Activated T-helper 1 cell treated with anti-CD3 and anti-CD28 coated beads, Interleukin-2, amount 50 U/mL, for 16 hours (primary cell): ENCODE data around the gene BICC1.
"Not testable (repeated sequence)": the region's sequence is repeated elsewhere in the genome, so short reads cannot be mapped to it uniquely, and the experiment has no call there.

Experiments used
- DNase-seq, 2 donors: peaks; one replicate each; pipeline ENCODE4 v3.0.0-alpha.2; 2020; ENCODE audit warnings: low read depth in 1 of 2, low spot score in 1 of 2

BICC1 gene

GRCh38 chr10:58853668-58854067 is 341.0 kb downstream of the BICC1 start:
- DNase-seq, result no peak

DNA sequence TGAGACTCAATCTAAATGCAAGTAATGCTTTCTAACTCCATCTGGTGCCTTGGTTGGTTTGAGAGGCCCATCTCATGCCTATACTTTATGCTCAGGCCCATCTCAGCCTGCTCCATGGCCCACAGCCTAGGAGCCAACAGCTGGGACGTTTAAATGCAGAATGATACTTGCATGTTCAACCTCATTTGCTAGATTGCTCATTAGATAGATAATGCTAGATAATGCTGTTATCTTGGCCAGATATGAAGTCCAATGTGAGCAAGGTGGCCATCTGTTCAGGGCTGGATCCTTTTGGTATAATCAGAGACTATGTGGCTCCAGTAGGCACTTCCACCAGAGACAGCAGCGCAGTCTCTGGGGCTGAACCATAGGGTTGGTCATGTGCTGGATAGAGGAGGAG is 342.1 kb downstream of the BICC1 start:
- no peak for DNase-seq

DNA sequence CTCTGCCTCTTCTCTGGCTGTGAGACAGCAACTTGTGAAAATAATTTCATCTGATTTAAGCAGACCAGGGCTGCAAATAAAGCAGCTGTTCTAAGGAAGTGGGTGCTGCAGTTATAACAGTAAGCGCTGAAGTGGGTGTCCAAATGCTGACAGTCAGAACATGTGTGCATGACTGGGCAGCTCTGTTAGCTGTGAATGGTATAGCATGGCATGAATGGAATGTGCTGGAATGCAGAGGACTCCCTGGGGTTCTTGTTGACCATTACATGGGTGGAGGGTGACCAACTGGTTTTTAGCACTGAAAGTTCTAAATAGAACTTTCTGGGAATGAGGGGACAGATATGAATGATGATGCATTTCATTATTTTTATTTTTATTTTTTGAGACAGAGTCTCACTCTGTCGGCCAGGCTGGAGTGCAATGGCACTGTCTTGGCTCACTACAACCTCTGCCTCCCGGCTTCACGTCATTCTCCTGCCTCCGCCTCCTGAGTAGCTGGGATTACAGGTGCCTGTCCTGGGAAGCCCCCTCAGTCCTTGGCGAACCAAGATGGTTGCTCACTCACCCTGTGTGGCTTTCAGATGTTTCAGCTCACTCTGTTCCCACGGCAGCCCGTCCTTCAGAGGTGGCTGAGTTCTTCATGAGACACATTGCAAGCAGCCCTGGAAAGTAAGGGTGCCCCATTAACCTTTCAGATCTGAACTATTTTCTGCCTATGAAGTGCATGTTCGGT is 344.0 kb downstream of the BICC1 start:
- no peak for DNase-seq

DNA sequence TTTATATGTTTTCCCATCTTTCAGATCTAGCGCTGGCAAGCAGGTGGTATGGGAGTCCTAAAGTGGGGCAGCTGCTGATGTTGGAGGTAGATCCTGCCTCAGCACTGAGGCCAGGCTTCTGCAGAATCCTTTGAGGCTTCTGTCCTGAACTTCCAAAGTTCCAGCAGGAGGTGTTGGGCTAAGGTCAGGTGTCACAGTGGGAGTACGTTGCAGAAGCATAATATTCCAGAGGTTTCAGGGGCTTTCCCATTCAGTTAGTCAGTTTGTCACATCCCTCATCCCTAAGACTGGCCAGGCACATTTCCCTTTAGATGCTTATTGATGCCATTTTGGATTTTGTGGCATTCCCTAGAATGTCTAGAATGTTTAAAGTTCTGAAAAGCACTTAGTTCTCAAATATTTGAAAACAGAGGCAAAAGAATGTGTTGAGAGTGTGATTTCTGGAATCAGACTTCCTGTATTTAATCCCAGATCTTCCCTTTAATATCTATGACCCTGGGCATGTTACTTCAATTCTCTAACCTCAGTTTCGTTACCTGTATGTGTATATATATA is 344.7 kb downstream of the BICC1 start:
- no peak for DNase-seq

GRCh38 chr10:58858123-58858522 is 345.5 kb downstream of the BICC1 start:
- DNase-seq, result not testable (repeated sequence)

GRCh38 chr10:58859526-58859925 is 346.9 kb downstream of the BICC1 start:
- no peak for DNase-seq

DNA sequence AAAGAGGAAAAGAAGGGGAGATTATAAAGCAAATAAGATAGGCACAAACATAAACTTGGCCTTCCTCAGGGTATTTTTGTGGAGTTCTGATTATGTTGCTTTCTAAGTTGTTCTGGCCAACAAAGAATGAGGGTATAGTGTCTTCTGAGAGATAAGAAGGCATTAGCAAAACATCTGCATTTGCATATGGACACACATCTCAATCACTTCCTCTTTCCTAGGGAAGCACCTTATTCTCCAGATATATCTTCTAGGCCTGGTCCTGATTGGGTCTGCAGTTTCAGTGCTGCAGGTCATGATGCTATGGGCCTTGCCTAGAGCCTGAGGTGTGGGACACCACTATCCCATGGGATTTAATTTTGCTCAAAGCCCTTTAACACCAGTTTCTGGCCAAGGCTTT is 355.0 kb downstream of the BICC1 start:
- DNase-seq, result no peak

DNA sequence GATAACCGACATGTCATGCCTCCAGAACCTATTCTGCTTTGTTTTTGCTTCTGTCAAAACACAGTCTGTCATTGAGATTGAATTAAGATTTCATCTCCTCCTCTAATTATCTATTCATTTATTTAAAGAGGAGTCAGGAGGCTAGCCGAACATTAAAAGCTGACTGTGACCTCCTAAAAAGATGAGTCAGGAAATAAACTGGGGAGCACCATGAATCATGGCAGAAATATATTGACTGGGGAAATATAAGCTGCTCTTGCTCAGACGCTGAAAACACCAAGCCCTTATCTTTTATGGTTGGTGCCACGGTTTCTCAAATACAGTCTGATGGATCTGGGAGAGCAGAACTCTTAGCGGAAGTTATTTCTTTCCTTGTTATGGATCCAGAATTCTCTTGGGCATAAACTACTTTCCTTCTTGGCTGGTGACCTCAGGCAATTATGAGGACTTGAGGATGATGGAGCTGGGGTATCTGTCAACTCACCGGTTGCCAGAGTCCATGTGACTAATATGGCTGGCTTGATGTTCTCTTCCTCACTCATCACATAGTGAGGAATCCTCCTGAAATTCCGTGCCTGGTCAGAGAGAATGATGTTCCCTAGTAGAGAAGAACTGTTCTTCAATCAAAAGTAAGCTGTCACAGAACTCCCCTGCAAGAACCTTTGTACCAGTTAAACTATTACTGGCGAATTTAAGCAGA is 356.2 kb downstream of the BICC1 start:
- no peak for DNase-seq

- DNase-seq, result no peak
Measured at GRCh38 chr10:58870070-58870469, 357.4 kb downstream of the BICC1 start.

DNA sequence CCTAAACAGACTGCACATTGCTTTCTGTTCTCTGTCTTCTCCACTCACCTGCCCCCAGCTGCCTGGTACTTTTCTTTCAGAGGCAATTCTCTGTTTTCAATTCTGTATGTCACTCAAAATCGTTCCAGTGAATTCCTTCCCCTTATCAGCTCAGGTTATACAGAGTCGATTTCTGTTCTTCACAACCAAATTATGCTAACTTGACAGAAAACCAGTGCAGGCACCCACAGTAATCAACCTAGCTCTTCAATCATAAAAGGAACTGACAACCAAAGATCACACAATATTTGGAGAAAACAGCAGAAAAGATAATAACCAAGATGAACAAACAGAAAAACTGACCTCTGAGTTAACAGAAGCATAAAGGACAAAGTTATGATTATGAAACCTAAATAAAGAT is 360.5 kb downstream of the BICC1 start:
- no peak for DNase-seq
